Stomach (tissue), 9 donors: ENCODE results near the gene FUOM. TPM values are rescaled to one million over a fixed set of nuclear protein-coding genes. Genes with fewer than 3 reads are reported as not detected.

Experiments
- DNase-seq, 2 donors: peaks; one replicate each; pipeline versions ENCODE4 v3.0.0 to v3.0.0-alpha.2; 2013 to 2019
- H3K27ac ChIP-seq, 5 donors: fragments of 200-600 bp in 4 of 5; sonication (generic) in 4 of 5; one replicate each; pipeline ENCODE4 v1.5.1; 2013 to 2019; ENCODE audit warnings: mild to moderate bottlenecking in 1 of 5, moderate library complexity in 1 of 5
- H3K27me3 ChIP-seq, 3 donors: fragments of 200-600 bp; sonication (generic); one replicate each; pipeline ENCODE4 v1.5.1; 2017 to 2019; ENCODE audit warnings: mixed run types in 1 of 3
- H3K36me3 ChIP-seq, 4 donors: fragments of 200-600 bp; sonication (generic); 1 replicate in 3 of 4; 2 replicates in 1 of 4; pipeline ENCODE4 v1.5.1; 2016 to 2019
- H3K4me1 ChIP-seq, 4 donors: fragments of 200-600 bp; sonication (generic); one replicate each; pipeline ENCODE4 v1.5.1; 2016 to 2019
- H3K4me3 ChIP-seq, 4 donors: fragments of 200-600 bp; sonication (generic) in 3 of 4; one replicate each; pipeline ENCODE4 v1.5.1; 2016 to 2019; ENCODE audit warnings: mild to moderate bottlenecking in 1 of 4
- H3K9me3 ChIP-seq, 4 donors: fragments of 200-600 bp; sonication (generic); one replicate each; pipeline ENCODE4 v1.5.1; 2016 to 2019
- CTCF ChIP-seq, 7 experiments: fragments of 450-650 bp in 4 of 7; fragments of 200-600 bp in 3 of 7; sonication (generic) in 3 of 7; IDR thresholded peaks; one replicate each; pipeline ENCODE4 v1.5.1; 2016 to 2019; ENCODE audit warnings: antibody characterized with exemption in 7 of 7, control low read depth in 2 of 7, mild to moderate bottlenecking in 1 of 7
- EP300 ChIP-seq: sonication (generic); formaldehyde crosslinking; IDR thresholded peaks from one replicate; pipeline ENCODE4 v1.6.1; 2017; ENCODE audit warnings: antibody characterized with exemption
- POLR2A ChIP-seq, 4 donors: fragments of 450-650 bp; IDR thresholded peaks; one replicate each; pipeline ENCODE4 v1.6.1; 2016; ENCODE audit warnings: antibody characterized with exemption in 4 of 4, control low read depth in 2 of 4, mild to moderate bottlenecking in 1 of 4, moderate library complexity in 1 of 4
- POLR2AphosphoS5 ChIP-seq, 3 donors: sonication (generic); formaldehyde crosslinking; IDR thresholded peaks; one replicate each; pipeline ENCODE4 v1.6.1; 2016; ENCODE audit warnings: antibody characterized with exemption in 3 of 3
- WGBS, 5 donors: extraction: QIAGEN DNeasy Blood & Tissue Kit in 3 of 5; methylation state at CpG; one replicate each; pipeline versions ENCODE4 v1.1.5 to v1.1.7; 2013 to 2018; 5-methylcytosine and 5-hydroxymethylcytosine counted together
- intact Hi-C: fragments of 100-400 bp; cut with DNase I; formaldehyde crosslinking; loops from one replicate; pipeline ENCODE4 v1.15.1; 2023; ENCODE audit warnings: low total_unique reads
- polyA plus RNA-seq, 3 donors: library from polyadenylated mRNA; stranded (reverse); fragments of 200-250 nt; gene quantifications; one replicate each; pipeline ENCODE4 v1.2.3, GENCODE V29; 2013
- total RNA-seq, 5 donors: library from RNA; depleted of rRNA; stranded (reverse); fragments of >200 nt; gene quantifications; one replicate each; pipeline versions ENCODE4 v1.1.0 to v1.2.3, GENCODE V29; 2014 to 2016
- donor health status: healthy with polysubstance abuse.
- donor health status: Bipolar disorder and iron deficiency.
- donor health status: healthy.

The FUOM gene
- total and polyA plus RNA-seq, 8 donors: 6.4 to 38.3 (median 17.9) TPM; not detected in 2

GRCh38 chr10:133327651-133328357 lies 30.0 kb downstream of the FUOM start:
- intact Hi-C loops: no loop called here
- DNase-seq: no peak
- TF ChIP-seq CTCF (IDR thresholded peaks at IDR 0.05): no peak
- TF ChIP-seq EP300: no peak
- TF ChIP-seq POLR2A (IDR thresholded peaks at IDR 0.05): no peak
- no peak for TF ChIP-seq POLR2AphosphoS5 (IDR thresholded peaks at IDR 0.05)
- H3K4me1 ChIP-seq: peaks cover 32 to 36% (median 33%) of the 10 kb centered on the region in 4 donors
- peaks cover 10 to 86% (median 64%) of the 10 kb centered on the region in 3 donors for H3K27me3 ChIP-seq
- H3K9me3 ChIP-seq: no peaks in the 10 kb centered on the region
- 25 to 43% (median 37%) methylated on average over 6 to 12 of the region's 12 CpGs for whole genome bisulfite sequencing, 5 donors
- no peak overlapping the region for H3K27ac ChIP-seq
- no peaks in the 10 kb centered on the region for H3K36me3 ChIP-seq
- no peak overlapping the region for H3K4me3 ChIP-seq

DNA sequence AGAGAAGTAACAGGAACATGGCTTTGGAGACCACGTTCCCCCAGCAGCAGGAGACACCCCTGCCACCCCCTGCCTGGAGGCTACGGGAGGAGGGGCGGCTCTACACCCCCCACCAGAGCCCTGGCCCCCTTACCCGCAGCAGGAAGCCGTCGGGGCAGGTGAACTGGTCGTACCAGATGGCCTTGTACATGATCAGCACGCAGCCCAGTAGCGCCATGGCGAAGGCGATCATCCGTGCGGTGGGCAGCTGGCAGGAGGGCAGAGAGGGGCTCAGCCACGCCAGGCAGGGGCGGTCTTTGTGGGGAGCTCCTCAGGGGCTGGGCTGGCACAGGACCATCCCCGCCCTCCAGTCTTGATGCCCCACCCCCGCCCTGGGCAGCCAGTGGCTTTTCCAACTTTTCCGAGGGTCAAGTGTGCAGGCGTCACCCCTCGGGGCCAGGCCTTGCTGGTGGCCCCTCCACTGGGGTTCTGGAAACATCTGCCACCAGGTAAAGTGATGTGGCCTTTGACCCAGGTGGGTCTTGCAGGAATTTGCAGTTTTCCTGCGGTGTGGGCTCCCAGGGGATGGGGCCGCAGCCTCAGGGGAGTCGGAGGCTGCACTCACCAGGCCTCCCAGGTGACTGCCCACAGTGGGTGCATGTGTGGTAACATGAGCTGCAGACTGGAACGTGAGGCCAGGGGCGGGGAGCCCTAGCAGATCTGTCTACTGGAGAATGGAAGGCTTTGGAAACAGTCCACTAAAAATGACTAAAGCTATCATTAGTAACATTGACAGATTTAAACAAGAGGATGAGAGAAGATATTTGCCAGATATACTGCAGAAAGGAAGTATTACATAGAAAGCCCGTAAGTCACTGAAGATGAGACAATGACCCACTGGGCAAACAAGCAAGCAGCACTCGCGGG lies 30.8 kb downstream of the FUOM start:
- Histone ChIP-seq H3K36me3 (no peaks in the 10 kb centered on the region), H3K27me3 (peaks cover 8 to 78% (median 58%) of the 10 kb centered on the region in 3 donors), H3K9me3 (no peaks in the 10 kb centered on the region), H3K4me1 (peaks cover 32 to 36% (median 33%) of the 10 kb centered on the region in 4 donors), H3K27ac (no peak overlapping the region), H3K4me3 (no peak overlapping the region)
- intact Hi-C loops: no loop called here
- no peak for TF ChIP-seq CTCF (IDR thresholded peaks at IDR 0.05)
- TF ChIP-seq POLR2AphosphoS5 (IDR thresholded peaks at IDR 0.05): no peak
- TF ChIP-seq EP300: no peak
- TF ChIP-seq POLR2A (IDR thresholded peaks at IDR 0.05): no peak
- WGBS, 5 donors: 19 to 28% (median 26%) methylated on average over 15 to 28 of the region's 28 CpGs
- no peak for DNase-seq

DNA sequence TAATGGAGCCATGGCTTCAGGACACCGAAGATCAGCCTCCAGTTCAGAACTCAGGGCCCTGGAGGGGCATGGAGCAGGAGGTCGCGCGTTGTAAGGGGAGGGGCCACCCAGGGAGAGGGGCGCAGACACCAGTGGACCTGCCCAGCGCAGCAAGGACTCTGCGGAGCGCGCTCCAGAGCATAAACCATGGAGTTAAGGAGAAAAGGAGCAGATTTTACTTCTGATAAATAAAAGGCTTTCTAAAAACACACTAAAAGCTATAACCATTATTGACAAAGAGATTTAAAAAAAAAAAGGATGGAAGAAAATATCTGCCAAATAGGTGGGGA lies 31.6 kb downstream of the FUOM start:
- no peak for DNase-seq
- Histone ChIP-seq H3K4me3 (peak overlapping the region; percentile 40 to 48 (median 44)), H3K27ac (peak overlapping the region in 1 of 5 donors; percentile 54), H3K4me1 (peaks cover 32 to 36% (median 33%) of the 10 kb centered on the region in 4 donors), H3K36me3 (no peaks in the 10 kb centered on the region), H3K9me3 (no peaks in the 10 kb centered on the region), H3K27me3 (peaks cover 7 to 74% (median 52%) of the 10 kb centered on the region in 3 donors)
- intact Hi-C loops: no loop called here
- TF ChIP-seq CTCF (IDR thresholded peaks at IDR 0.05): no peak
- no peak for TF ChIP-seq POLR2A (IDR thresholded peaks at IDR 0.05)
- TF ChIP-seq EP300: no peak
- no peak for TF ChIP-seq POLR2AphosphoS5 (IDR thresholded peaks at IDR 0.05)
- 26 to 42% (median 33%) methylated on average over 9 of the region's 9 CpGs for WGBS, 5 donors

DNA sequence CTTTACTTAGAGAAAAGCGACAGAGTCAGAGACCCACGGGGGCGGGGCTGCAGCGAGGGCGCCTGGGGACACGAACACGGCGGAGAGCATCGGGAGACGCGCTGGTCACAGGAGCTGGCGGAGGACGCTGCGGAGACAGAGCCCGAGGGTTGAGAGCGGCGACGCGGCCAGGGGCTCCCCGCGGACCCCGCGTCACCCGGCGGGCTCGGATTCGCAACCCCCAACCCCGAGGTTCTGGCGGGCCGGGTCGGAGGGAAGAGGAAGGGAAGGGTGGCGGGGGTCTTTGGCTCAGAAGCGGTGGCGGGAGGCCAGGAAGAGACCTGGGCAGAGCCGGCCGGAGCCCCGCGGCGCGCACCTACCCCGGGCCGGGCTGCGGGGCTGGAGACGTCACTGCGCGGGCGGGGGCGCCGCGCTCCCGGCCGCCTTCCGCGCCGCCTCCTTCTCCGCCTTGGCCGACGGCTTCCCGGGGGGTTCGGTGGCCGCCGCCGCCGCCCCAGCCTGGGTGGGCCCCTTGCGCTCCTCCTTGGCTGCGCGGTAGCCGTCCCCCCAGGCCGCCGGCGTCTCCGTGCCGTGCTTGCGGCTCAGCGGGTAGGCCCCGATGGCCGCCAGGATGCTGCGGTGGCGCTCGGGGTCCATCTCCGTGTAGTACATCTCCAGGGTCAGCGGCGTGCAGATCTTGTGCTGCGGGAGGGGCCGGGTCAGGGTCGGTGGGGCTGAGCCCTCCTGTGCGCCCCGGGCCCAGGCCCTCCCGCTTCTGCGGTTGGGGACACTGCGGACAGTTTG lies 32.2 kb downstream of the FUOM start:
- no peaks in the 10 kb centered on the region for H3K9me3 ChIP-seq
- H3K27me3 ChIP-seq: peaks cover 7 to 74% (median 52%) of the 10 kb centered on the region in 3 donors
- DNase-seq: peak in 1 of 2 donors; percentile 58
- 1 to 7% (median 3%) methylated on average over 40 to 90 of the region's 91 CpGs for WGBS, 5 donors
- H3K36me3 ChIP-seq: no peaks in the 10 kb centered on the region
- H3K4me1 ChIP-seq: peaks cover 32 to 36% (median 33%) of the 10 kb centered on the region in 4 donors
- intact Hi-C loops: no loop called here
- H3K27ac ChIP-seq: peak overlapping the region in 1 of 5 donors; percentile 54
- peak overlapping the region; percentile 40 to 48 (median 44) for H3K4me3 ChIP-seq
- TF ChIP-seq POLR2AphosphoS5 (IDR thresholded peaks at IDR 0.05): no peak
- no peak for TF ChIP-seq POLR2A (IDR thresholded peaks at IDR 0.05)
- TF ChIP-seq EP300: no peak
- no peak for TF ChIP-seq CTCF (IDR thresholded peaks at IDR 0.05)
